ENCODE results near the gene RBM33.
"Not testable (repeated sequence)": the region's sequence is repeated elsewhere in the genome, so short reads cannot be mapped to it uniquely, and the experiment has no call there.

RBM33 gene

GRCh38 chr7:155665079-155665956 is 20.9 kb downstream of the RBM33 start:
- no peak for DNase-seq (ENCODE audit: low spot score)

GRCh38 chr7:155665957-155666287 is 21.5 kb downstream of the RBM33 start:
- DNase-seq (ENCODE audit: low spot score), result peak; percentile 14

GRCh38 chr7:155667241-155667829 is 22.9 kb downstream of the RBM33 start:
- no peak for DNase-seq (ENCODE audit: low spot score)

GRCh38 chr7:155669717-155670505 is 25.4 kb downstream of the RBM33 start:
- no peak for DNase-seq (ENCODE audit: low spot score)

GRCh38 chr7:155670521-155670920 is 26.1 kb downstream of the RBM33 start:
- DNase-seq (ENCODE audit: low spot score), result no peak

GRCh38 chr7:155674556-155674955 is 30.1 kb downstream of the RBM33 start:
- no peak for DNase-seq (ENCODE audit: low spot score)

GRCh38 chr7:155676052-155676451 is 31.6 kb downstream of the RBM33 start:
- DNase-seq (ENCODE audit: low spot score), result no peak

GRCh38 chr7:155677688-155678087 is 33.2 kb downstream of the RBM33 start:
- DNase-seq (ENCODE audit: low spot score), result no peak

GRCh38 chr7:155680124-155680523 is 35.7 kb downstream of the RBM33 start:
- no peak for DNase-seq (ENCODE audit: low spot score)

GRCh38 chr7:155680864-155681263 is 36.4 kb downstream of the RBM33 start:
- no peak for DNase-seq (ENCODE audit: low spot score)

GRCh38 chr7:155681663-155682062 is 37.2 kb downstream of the RBM33 start:
- DNase-seq (ENCODE audit: low spot score), result no peak

- DNase-seq (ENCODE audit: low spot score), result no peak
These were observed 38.0 kb downstream of the RBM33 start for GRCh38 chr7:155682484-155682883.

- no peak for DNase-seq (ENCODE audit: low spot score)
These were observed 38.6 kb downstream of the RBM33 start for GRCh38 chr7:155683098-155683497.

GRCh38 chr7:155683714-155684113 is 39.3 kb downstream of the RBM33 start:
- no peak for DNase-seq (ENCODE audit: low spot score)

- DNase-seq (ENCODE audit: low spot score), result no peak
These were observed 40.1 kb downstream of the RBM33 start for GRCh38 chr7:155684543-155684942.

- no peak for DNase-seq (ENCODE audit: low spot score)
These were observed 40.8 kb downstream of the RBM33 start for GRCh38 chr7:155685070-155685790.

GRCh38 chr7:155685791-155686160 is 41.3 kb downstream of the RBM33 start:
- no peak for DNase-seq (ENCODE audit: low spot score)

GRCh38 chr7:155686620-155687324 is 42.3 kb downstream of the RBM33 start:
- not testable (repeated sequence) for DNase-seq (ENCODE audit: low spot score)

GRCh38 chr7:155688237-155688636 is 43.8 kb downstream of the RBM33 start:
- DNase-seq (ENCODE audit: low spot score), result not testable (repeated sequence)

GRCh38 chr7:155690655-155691054 is 46.2 kb downstream of the RBM33 start:
- not testable (repeated sequence) for DNase-seq (ENCODE audit: low spot score)

- DNase-seq (ENCODE audit: low spot score), result no peak
These were observed 47.9 kb downstream of the RBM33 start for GRCh38 chr7:155692317-155692716.

- DNase-seq (ENCODE audit: low spot score), result no peak
These were observed 49.4 kb downstream of the RBM33 start for GRCh38 chr7:155693826-155694225.
